Ishikawa (cell line): ENCODE measurements around the gene OXER1.

Source experiments
- CEBPB ChIP-seq: IDR thresholded peaks from 2 replicates; pipeline ENCODE4 v1.6.1; 2012
- CREB1 ChIP-seq: IDR thresholded peaks from 2 replicates; pipeline ENCODE4 v1.6.1; 2012; ENCODE audit warnings: low read depth
- FOXM1 ChIP-seq: IDR thresholded peaks from 2 replicates; pipeline ENCODE4 v1.6.1; 2012; ENCODE audit warnings: low read depth, borderline replicate concordance
- RAD21 ChIP-seq: IDR thresholded peaks from 2 replicates; pipeline ENCODE4 v1.6.1; 2012; ENCODE audit warnings: low read depth
- REST ChIP-seq: IDR thresholded peaks from 2 replicates; pipeline ENCODE4 v1.6.1; 2012; ENCODE audit warnings: low read depth, mild to moderate bottlenecking
- TEAD4 ChIP-seq: IDR thresholded peaks from 2 replicates; pipeline ENCODE4 v1.6.1; 2012
- USF1 ChIP-seq: IDR thresholded peaks from 2 replicates; pipeline ENCODE4 v1.6.1; 2012

Gene OXER1

GRCh38 chr2:42713920-42714319 lies 50.0 kb downstream of the OXER1 start:
- no peak for TF ChIP-seq TEAD4
- no peak for TF ChIP-seq RAD21
- TF ChIP-seq CEBPB: no peak

- TF ChIP-seq CEBPB: no peak
- TF ChIP-seq USF1: no peak
- TF ChIP-seq REST: no peak
- TF ChIP-seq FOXM1: no peak
- TF ChIP-seq CREB1: no peak
Observed at GRCh38 chr2:42712934-42713333, 51.0 kb downstream of the OXER1 start.
